Activated effector memory CD4-positive, alpha-beta T cell treated with anti-CD3 and anti-CD28 coated beads, Interleukin-2, amount 50 U/mL, for 16 hours (primary cell): ENCODE results near the gene ANKDD1B.

Experiments used
- DNase-seq: peaks from one replicate; pipeline ENCODE4 v3.0.0-alpha.2; 2020

ANKDD1B gene

GRCh38 chr5:75710637-75711036, 99.4 kb downstream of the ANKDD1B start:
- no peak for DNase-seq

- DNase-seq, result no peak
Observed at GRCh38 chr5:75711151-75711550, 99.9 kb downstream of the ANKDD1B start.

- no peak for DNase-seq
Observed at GRCh38 chr5:75712091-75712490, 100.8 kb downstream of the ANKDD1B start.

GRCh38 chr5:75716715-75717081, 105.4 kb downstream of the ANKDD1B start:
- peak; percentile 65 for DNase-seq

- peak; percentile 99 for DNase-seq
Observed at GRCh38 chr5:75717082-75717922, 106.0 kb downstream of the ANKDD1B start, which contains the start of gene POC5. Gene POC5 (minus strand): TSS chr5:75717437. CDS start chr5:75712937, 4,500 bp downstream.

- no peak for DNase-seq
Observed at GRCh38 chr5:75720882-75721281, 109.6 kb downstream of the ANKDD1B start.
